K562 (cell line): ENCODE measurements around the gene PSMD9. TPM values are rescaled to one million over a fixed set of nuclear protein-coding genes. Genes with fewer than 3 reads are reported as not detected.
A peak's percentile ranks its signal among the peaks of the same experiment; 100 is the strongest.

Experiments
- BRCA1 ChIP-seq, 2 experiments: fragments of 450-650 bp in 1 of 2; sonication (generic) in 1 of 2; formaldehyde crosslinking in 1 of 2; IDR thresholded peaks; 2 replicates each; pipeline versions ENCODE4 v1.5.0 to v1.6.1; 2017 to 2020; ENCODE audit warnings: mild to moderate bottlenecking in 1 of 2, missing genetic modification reagents in 1 of 2
- EGR1 ChIP-seq: fragments of 450-650 bp; conservative IDR thresholded peaks from 2 replicates; pipeline ENCODE4 v1.6.1; 2017; ENCODE audit warnings: mild to moderate bottlenecking
- EWSR1 ChIP-seq: fragments of 450-650 bp; IDR thresholded peaks from 2 replicates; pipeline ENCODE4 v1.6.1; 2018; ENCODE audit warnings: borderline replicate concordance, mild to moderate bottlenecking, low read depth, moderate library complexity; ENCODE audit not compliant: partially characterized antibody
- NFE2 ChIP-seq: IDR thresholded peaks from 2 replicates; pipeline ENCODE4 v1.6.1; 2014; ENCODE audit warnings: antibody characterized with exemption, low read depth
- NR1H2 ChIP-seq: sonication (generic); formaldehyde crosslinking; IDR thresholded peaks from 2 replicates; pipeline ENCODE4 v1.4.0; 2020; ENCODE audit warnings: mild to moderate bottlenecking, missing genetic modification reagents
- TCF7 ChIP-seq: sonication (generic); IDR thresholded peaks from 2 replicates; pipeline ENCODE4 v1.6.1; 2016; ENCODE audit warnings: antibody characterized with exemption, borderline replicate concordance
- ZNF766 ChIP-seq: fragments of 200-800 bp; sonication (Bioruptor generic); conservative IDR thresholded peaks from 2 replicates; pipeline ENCODE4 v1.6.1; 2016; ENCODE audit warnings: missing genetic modification characterization, missing compliant biosample characterization
- ZNF77 ChIP-seq: fragments of 250-450 bp; sonication (Bioruptor Pico); IDR thresholded peaks from 2 replicates; pipeline ENCODE4 v1.5.0; 2020
- polyA plus RNA-seq, 8 experiments: library from polyadenylated mRNA; depleted of rRNA in 4 of 8; stranded (reverse) in 5 of 8; unstranded in 3 of 8; fragments of >200 nt; fragmentation: Nextera tagmentation in 2 of 8; fragmentation: Illumina TruSeq in 1 of 8; extraction: Ambion mirVana in 2 of 8; extraction: Trizol in 1 of 8; gene quantifications; 2 replicates each; pipeline versions ENCODE4 v1.2.1 to v1.2.3, GENCODE V29; 2011 to 2014; ENCODE audit warnings: inconsistent platforms in 1 of 8, missing spikeins in 1 of 8
- total RNA-seq, 7 experiments: library from RNA; depleted of rRNA in 6 of 7; stranded (reverse); fragments of >200 nt in 6 of 7; fragmentation: Illumina TruSeq in 2 of 7; extraction: Trizol in 2 of 7; gene quantifications; 2 replicates each; pipeline versions ENCODE4 v1.2.1 to v1.2.3, GENCODE V29; 2011 to 2021; ENCODE audit warnings: low replicate concordance in 1 of 7
- TF ChIP-seq, protein P1 (sequence below): fragments of 200-600 bp; sonication (generic); IDR thresholded peaks from one replicate; pipeline ENCODE4 v1.6.1; 2012; ENCODE audit warnings: mild to moderate bottlenecking, low read depth, low read length, inconsistent platforms
- TF ChIP-seq, protein P2 (sequence below): fragments of 250-450 bp; sonication (Bioruptor Pico); IDR thresholded peaks from 2 replicates; pipeline ENCODE4 v1.4.0; 2020; ENCODE audit warnings: mild to moderate bottlenecking
- TF ChIP-seq, protein P3 (sequence below): fragments of 450-650 bp; IDR thresholded peaks from 2 replicates; pipeline ENCODE4 v1.6.1; 2017; ENCODE audit warnings: antibody characterized with exemption

The PSMD9 gene
- total and polyA plus RNA-seq, 9 of the 15 experiments (the other 6 are each of a cell fraction or from before 2014, with no cell fraction given) = 12.2 to 143 (median 61.3) TPM

DNA sequence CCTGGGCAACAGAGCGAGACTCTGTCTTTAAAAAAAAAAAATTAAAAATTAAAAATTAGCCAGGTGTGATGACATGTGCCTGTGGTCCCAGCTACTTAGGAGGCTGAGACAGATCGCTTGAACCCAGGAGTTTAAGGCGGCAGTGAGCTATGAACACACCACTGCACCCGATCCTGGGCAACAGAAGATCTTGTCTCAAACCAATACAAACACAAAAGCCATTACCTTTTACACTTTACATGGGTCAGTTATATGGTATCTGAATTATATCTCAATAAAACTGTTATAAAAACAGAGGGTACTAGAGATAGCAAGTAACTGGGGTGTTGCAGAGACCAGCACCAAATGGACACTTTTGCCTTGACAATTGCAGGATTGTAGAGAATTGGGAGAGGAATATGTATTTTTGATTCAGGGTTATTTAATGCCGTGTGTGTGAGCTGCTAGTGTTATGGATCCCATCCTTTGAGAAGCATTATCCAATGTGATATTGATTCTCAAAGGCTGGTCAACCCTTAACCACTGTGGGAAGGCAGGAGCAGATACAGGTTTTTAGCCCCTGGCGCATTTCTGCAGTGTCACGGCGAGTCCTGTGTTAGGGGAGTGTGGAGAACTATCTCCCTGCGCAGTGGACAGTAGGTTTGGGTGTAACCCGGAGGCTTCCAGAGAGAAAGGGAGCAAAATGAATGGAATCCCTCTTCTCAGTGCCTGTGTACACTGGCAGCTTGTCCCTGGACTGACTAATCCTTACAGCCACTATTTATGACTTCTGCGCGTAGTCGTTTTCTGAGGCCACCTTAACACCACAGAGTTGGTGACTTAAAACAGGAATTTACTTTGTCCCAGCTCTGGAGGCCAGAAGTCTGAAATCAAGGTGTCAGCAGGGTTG lies 4.3 kb downstream of the PSMD9 start (continued):
- TF ChIP-seq, protein P1, sequence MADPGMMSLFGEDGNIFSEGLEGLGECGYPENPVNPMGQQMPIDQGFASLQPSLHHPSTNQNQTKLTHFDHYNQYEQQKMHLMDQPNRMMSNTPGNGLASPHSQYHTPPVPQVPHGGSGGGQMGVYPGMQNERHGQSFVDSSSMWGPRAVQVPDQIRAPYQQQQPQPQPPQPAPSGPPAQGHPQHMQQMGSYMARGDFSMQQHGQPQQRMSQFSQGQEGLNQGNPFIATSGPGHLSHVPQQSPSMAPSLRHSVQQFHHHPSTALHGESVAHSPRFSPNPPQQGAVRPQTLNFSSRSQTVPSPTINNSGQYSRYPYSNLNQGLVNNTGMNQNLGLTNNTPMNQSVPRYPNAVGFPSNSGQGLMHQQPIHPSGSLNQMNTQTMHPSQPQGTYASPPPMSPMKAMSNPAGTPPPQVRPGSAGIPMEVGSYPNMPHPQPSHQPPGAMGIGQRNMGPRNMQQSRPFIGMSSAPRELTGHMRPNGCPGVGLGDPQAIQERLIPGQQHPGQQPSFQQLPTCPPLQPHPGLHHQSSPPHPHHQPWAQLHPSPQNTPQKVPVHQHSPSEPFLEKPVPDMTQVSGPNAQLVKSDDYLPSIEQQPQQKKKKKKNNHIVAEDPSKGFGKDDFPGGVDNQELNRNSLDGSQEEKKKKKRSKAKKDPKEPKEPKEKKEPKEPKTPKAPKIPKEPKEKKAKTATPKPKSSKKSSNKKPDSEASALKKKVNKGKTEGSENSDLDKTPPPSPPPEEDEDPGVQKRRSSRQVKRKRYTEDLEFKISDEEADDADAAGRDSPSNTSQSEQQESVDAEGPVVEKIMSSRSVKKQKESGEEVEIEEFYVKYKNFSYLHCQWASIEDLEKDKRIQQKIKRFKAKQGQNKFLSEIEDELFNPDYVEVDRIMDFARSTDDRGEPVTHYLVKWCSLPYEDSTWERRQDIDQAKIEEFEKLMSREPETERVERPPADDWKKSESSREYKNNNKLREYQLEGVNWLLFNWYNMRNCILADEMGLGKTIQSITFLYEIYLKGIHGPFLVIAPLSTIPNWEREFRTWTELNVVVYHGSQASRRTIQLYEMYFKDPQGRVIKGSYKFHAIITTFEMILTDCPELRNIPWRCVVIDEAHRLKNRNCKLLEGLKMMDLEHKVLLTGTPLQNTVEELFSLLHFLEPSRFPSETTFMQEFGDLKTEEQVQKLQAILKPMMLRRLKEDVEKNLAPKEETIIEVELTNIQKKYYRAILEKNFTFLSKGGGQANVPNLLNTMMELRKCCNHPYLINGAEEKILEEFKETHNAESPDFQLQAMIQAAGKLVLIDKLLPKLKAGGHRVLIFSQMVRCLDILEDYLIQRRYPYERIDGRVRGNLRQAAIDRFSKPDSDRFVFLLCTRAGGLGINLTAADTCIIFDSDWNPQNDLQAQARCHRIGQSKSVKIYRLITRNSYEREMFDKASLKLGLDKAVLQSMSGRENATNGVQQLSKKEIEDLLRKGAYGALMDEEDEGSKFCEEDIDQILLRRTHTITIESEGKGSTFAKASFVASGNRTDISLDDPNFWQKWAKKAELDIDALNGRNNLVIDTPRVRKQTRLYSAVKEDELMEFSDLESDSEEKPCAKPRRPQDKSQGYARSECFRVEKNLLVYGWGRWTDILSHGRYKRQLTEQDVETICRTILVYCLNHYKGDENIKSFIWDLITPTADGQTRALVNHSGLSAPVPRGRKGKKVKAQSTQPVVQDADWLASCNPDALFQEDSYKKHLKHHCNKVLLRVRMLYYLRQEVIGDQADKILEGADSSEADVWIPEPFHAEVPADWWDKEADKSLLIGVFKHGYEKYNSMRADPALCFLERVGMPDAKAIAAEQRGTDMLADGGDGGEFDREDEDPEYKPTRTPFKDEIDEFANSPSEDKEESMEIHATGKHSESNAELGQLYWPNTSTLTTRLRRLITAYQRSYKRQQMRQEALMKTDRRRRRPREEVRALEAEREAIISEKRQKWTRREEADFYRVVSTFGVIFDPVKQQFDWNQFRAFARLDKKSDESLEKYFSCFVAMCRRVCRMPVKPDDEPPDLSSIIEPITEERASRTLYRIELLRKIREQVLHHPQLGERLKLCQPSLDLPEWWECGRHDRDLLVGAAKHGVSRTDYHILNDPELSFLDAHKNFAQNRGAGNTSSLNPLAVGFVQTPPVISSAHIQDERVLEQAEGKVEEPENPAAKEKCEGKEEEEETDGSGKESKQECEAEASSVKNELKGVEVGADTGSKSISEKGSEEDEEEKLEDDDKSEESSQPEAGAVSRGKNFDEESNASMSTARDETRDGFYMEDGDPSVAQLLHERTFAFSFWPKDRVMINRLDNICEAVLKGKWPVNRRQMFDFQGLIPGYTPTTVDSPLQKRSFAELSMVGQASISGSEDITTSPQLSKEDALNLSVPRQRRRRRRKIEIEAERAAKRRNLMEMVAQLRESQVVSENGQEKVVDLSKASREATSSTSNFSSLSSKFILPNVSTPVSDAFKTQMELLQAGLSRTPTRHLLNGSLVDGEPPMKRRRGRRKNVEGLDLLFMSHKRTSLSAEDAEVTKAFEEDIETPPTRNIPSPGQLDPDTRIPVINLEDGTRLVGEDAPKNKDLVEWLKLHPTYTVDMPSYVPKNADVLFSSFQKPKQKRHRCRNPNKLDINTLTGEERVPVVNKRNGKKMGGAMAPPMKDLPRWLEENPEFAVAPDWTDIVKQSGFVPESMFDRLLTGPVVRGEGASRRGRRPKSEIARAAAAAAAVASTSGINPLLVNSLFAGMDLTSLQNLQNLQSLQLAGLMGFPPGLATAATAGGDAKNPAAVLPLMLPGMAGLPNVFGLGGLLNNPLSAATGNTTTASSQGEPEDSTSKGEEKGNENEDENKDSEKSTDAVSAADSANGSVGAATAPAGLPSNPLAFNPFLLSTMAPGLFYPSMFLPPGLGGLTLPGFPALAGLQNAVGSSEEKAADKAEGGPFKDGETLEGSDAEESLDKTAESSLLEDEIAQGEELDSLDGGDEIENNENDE = no peak
- no peak for TF ChIP-seq NR1H2
- TF ChIP-seq EWSR1 = no peak
- no peak for TF ChIP-seq ZNF77 (CRISPR knock-in tag)
- no peak for TF ChIP-seq TCF7
- peak; percentile 99 for TF ChIP-seq NFE2
- no peak for TF ChIP-seq BRCA1 (IDR thresholded peaks at IDR 0.05)
- no peak for TF ChIP-seq BRCA1 (CRISPR knock-in tag; IDR thresholded peaks at IDR 0.05)
- TF ChIP-seq ZNF766 = peak; percentile 30; the same call in 1 of the 2 replicates
- no peak for TF ChIP-seq EGR1
- TF ChIP-seq, protein P2, sequence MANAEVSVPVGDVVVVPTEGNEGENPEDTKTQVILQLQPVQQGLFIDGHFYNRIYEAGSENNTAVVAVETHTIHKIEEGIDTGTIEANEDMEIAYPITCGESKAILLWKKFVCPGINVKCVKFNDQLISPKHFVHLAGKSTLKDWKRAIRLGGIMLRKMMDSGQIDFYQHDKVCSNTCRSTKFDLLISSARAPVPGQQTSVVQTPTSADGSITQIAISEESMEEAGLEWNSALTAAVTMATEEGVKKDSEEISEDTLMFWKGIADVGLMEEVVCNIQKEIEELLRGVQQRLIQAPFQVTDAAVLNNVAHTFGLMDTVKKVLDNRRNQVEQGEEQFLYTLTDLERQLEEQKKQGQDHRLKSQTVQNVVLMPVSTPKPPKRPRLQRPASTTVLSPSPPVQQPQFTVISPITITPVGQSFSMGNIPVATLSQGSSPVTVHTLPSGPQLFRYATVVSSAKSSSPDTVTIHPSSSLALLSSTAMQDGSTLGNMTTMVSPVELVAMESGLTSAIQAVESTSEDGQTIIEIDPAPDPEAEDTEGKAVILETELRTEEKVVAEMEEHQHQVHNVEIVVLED (CRISPR knock-in tag) = no peak
- TF ChIP-seq, protein P3, sequence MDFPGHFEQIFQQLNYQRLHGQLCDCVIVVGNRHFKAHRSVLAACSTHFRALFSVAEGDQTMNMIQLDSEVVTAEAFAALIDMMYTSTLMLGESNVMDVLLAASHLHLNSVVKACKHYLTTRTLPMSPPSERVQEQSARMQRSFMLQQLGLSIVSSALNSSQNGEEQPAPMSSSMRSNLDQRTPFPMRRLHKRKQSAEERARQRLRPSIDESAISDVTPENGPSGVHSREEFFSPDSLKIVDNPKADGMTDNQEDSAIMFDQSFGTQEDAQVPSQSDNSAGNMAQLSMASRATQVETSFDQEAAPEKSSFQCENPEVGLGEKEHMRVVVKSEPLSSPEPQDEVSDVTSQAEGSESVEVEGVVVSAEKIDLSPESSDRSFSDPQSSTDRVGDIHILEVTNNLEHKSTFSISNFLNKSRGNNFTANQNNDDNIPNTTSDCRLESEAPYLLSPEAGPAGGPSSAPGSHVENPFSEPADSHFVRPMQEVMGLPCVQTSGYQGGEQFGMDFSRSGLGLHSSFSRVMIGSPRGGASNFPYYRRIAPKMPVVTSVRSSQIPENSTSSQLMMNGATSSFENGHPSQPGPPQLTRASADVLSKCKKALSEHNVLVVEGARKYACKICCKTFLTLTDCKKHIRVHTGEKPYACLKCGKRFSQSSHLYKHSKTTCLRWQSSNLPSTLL = no peak
